Calu3 (cell line): ENCODE results near the gene OR4N5. TPM values are rescaled to one million over a fixed set of nuclear protein-coding genes. Genes with fewer than 3 reads are reported as not detected.

Experiments used
- BruUV-seq: library from RNA; stranded (reverse); fragments of 400-500 nt; replicated peaks from 2 replicates; lab custom pipeline; 2021; lab: Mats Ljungman, UMichigan
- CTCF ChIA-PET: fragments of 300-600 bp; sonication (Branson Sonifier 250); formaldehyde crosslinking; loops from one replicate; lab custom pipeline; 2022; ENCODE audit warnings: antibody characterized with exemption; lab: Charles Lee
- DNase-seq: peaks from one replicate; pipeline ENCODE4 v3.0.0; 2022
- H3K27ac Mint-ChIP-seq: one replicate; pipeline ENCODE4 v1.8.0; 2022; ENCODE audit warnings: mixed read lengths; ENCODE audit not compliant: unreplicated experiment
- H3K27me3 Mint-ChIP-seq: one replicate; pipeline ENCODE4 v1.8.0; 2022; ENCODE audit warnings: mixed read lengths; ENCODE audit not compliant: unreplicated experiment
- H3K36me3 Mint-ChIP-seq: one replicate; pipeline ENCODE4 v1.8.0; 2022; ENCODE audit warnings: mild to moderate bottlenecking, moderate library complexity, mixed read lengths; ENCODE audit not compliant: insufficient read depth, unreplicated experiment
- H3K4me1 Mint-ChIP-seq: one replicate; pipeline ENCODE4 v1.8.0; 2022; ENCODE audit warnings: mild to moderate bottlenecking, low read depth, mixed read lengths; ENCODE audit not compliant: unreplicated experiment
- H3K4me3 Mint-ChIP-seq: one replicate; pipeline ENCODE4 v1.8.0; 2022; ENCODE audit warnings: mild to moderate bottlenecking, low read depth, moderate library complexity, mixed read lengths; ENCODE audit not compliant: unreplicated experiment
- H3K9me3 Mint-ChIP-seq: one replicate; pipeline ENCODE4 v1.8.0; 2022; ENCODE audit warnings: low read depth, mixed read lengths; ENCODE audit not compliant: unreplicated experiment
- intact Hi-C: fragments of 100-400 bp; cut with micrococcal nuclease; formaldehyde crosslinking; loops from one replicate; pipeline ENCODE4 v1.10.0; 2022; ENCODE audit not compliant: unreplicated experiment
- total RNA-seq: library from RNA; stranded (reverse); gene quantifications from 2 replicates; pipeline ENCODE4 v1.2.3, GENCODE V29; 2022
- TF ChIP-seq, protein P1 (sequence below): fragments of 200-600 bp; IDR thresholded peaks from one replicate; pipeline ENCODE4 v1.8.0; 2022; ENCODE audit warnings: antibody characterized with exemption; ENCODE audit not compliant: unreplicated experiment

Gene OR4N5
- total RNA-seq, 1 experiment from 2014 or later, result not detected

- CTCF ChIA-PET, result no interaction called here
- H3K9me3 Mint-ChIP-seq, result no peaks in the 10 kb centered on the region
- H3K4me1 Mint-ChIP-seq, result peaks cover 32% of the 10 kb centered on the region
- no peak overlapping the region for H3K4me3 Mint-ChIP-seq
- BruUV-seq, result no TSS peak
- TF ChIP-seq, protein P1, sequence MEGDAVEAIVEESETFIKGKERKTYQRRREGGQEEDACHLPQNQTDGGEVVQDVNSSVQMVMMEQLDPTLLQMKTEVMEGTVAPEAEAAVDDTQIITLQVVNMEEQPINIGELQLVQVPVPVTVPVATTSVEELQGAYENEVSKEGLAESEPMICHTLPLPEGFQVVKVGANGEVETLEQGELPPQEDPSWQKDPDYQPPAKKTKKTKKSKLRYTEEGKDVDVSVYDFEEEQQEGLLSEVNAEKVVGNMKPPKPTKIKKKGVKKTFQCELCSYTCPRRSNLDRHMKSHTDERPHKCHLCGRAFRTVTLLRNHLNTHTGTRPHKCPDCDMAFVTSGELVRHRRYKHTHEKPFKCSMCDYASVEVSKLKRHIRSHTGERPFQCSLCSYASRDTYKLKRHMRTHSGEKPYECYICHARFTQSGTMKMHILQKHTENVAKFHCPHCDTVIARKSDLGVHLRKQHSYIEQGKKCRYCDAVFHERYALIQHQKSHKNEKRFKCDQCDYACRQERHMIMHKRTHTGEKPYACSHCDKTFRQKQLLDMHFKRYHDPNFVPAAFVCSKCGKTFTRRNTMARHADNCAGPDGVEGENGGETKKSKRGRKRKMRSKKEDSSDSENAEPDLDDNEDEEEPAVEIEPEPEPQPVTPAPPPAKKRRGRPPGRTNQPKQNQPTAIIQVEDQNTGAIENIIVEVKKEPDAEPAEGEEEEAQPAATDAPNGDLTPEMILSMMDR, result no peak
- H3K27me3 Mint-ChIP-seq, result no peaks in the 10 kb centered on the region
- intact Hi-C loops, result no loop called here
- DNase-seq, result no peak
- H3K36me3 Mint-ChIP-seq, result no peaks in the 10 kb centered on the region
- no peak overlapping the region for H3K27ac Mint-ChIP-seq
These were observed 41.9 kb downstream of the OR4N5 start for GRCh38 chr14:20180486-20180885.

GRCh38 chr14:20184181-20184580 is 45.6 kb downstream of the OR4N5 start:
- no peak overlapping the region for H3K27ac Mint-ChIP-seq
- TF ChIP-seq, protein P1, result no peak
- no TSS peak for BruUV-seq
- peaks cover 10% of the 10 kb centered on the region for H3K4me1 Mint-ChIP-seq
- H3K4me3 Mint-ChIP-seq, result no peak overlapping the region
- DNase-seq, result no peak
- peaks cover 3% of the 10 kb centered on the region for H3K9me3 Mint-ChIP-seq
- CTCF ChIA-PET, result no interaction called here
- no peaks in the 10 kb centered on the region for H3K36me3 Mint-ChIP-seq
- intact Hi-C loops, result no loop called here
- H3K27me3 Mint-ChIP-seq, result no peaks in the 10 kb centered on the region

DNA sequence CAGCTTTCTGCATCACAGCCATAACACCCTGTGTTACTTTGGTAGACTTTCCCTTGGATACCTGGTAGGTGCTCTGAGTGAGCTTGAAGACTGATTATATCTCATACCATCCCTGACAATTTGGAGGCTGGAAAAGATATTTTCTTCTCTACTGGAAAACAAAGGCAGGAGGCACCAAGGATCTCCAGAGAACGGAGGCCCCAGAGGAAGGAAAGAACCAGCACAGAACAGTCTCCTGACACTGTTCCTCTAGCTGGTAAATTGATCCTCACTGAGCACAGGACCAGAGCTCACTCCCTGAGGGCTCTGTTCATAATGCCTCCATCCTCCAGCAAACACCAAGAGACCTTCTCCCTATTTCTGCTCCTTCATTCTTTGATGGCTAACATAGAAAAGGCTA is 52.0 kb downstream of the OR4N5 start, which contains the start of gene OR11G2:
OR11G2 (plus strand) TSS at position 301 of the 400 bp plus-strand sequence. CDS start 6,542 bp downstream, outside the sequence.
- no peaks in the 10 kb centered on the region for H3K36me3 Mint-ChIP-seq
- no TSS peak for BruUV-seq
- H3K9me3 Mint-ChIP-seq, result peaks cover 3% of the 10 kb centered on the region
- DNase-seq, result no peak
- intact Hi-C loops, result no loop called here
- no peaks in the 10 kb centered on the region for H3K27me3 Mint-ChIP-seq
- no peak within 1 kb of the TSS for H3K4me3 Mint-ChIP-seq
- H3K4me1 Mint-ChIP-seq, result no peaks in the 10 kb centered on the region
- H3K27ac Mint-ChIP-seq, result no peak within 1 kb of the TSS
- CTCF ChIA-PET, result no interaction called here
- TF ChIP-seq, protein P1, result no peak

- H3K27me3 Mint-ChIP-seq, result no peaks in the 10 kb centered on the region
- no peak for DNase-seq
- peaks cover 3% of the 10 kb centered on the region for H3K9me3 Mint-ChIP-seq
- intact Hi-C loops, result no loop called here
- TF ChIP-seq, protein P1, result no peak
- H3K27ac Mint-ChIP-seq, result no peak overlapping the region
- no peak overlapping the region for H3K4me3 Mint-ChIP-seq
- no peaks in the 10 kb centered on the region for H3K4me1 Mint-ChIP-seq
- H3K36me3 Mint-ChIP-seq, result no peaks in the 10 kb centered on the region
- no TSS peak for BruUV-seq
- CTCF ChIA-PET, result interaction anchor here (0.5 kb wide), 1 partner anchor 29 kb away, joined by 3 read pairs; no protein-coding TSS in a partner anchor
These were observed 52.8 kb downstream of the OR4N5 start for GRCh38 chr14:20191396-20191795.
